RWPE2 (cell line): ENCODE measurements around the gene SF1.

Source experiments
- ATAC-seq: fragments of 200-7000 bp; cut with Tn5 transposase; 3 replicates; pipeline ENCODE4 v1.9.1; 2021; ENCODE audit warnings: low read depth
- DNase-seq: peaks from one replicate; pipeline ENCODE4 v3.0.0-alpha.2; 2020; ENCODE audit warnings: low spot score
- H3K27ac ChIP-seq: fragments of 450-650 bp; 2 replicates; pipeline ENCODE4 v1.5.1; 2017; ENCODE audit warnings: mild to moderate bottlenecking; ENCODE audit not compliant: poor library complexity, severe bottlenecking
- H3K27me3 ChIP-seq: fragments of 250-450 bp; sonication (Bioruptor Pico); 2 replicates; pipeline ENCODE4 v1.5.1; 2021; ENCODE audit warnings: mild to moderate bottlenecking, moderate library complexity; ENCODE audit not compliant: insufficient read depth, poor library complexity, severe bottlenecking
- H3K36me3 ChIP-seq: fragments of 250-450 bp; sonication (Bioruptor Pico); 2 replicates; pipeline ENCODE4 v1.5.1; 2020; ENCODE audit warnings: low read depth, mild to moderate bottlenecking, moderate library complexity
- H3K4me1 ChIP-seq: fragments of 250-450 bp; sonication (Bioruptor Pico); 2 replicates; pipeline ENCODE4 v1.5.1; 2021; ENCODE audit warnings: mild to moderate bottlenecking, moderate library complexity; ENCODE audit not compliant: insufficient read depth, poor library complexity, severe bottlenecking
- H3K4me3 ChIP-seq: fragments of 250-450 bp; sonication (Bioruptor Pico); 2 replicates; pipeline ENCODE4 v1.5.1; 2021; ENCODE audit warnings: mild to moderate bottlenecking, moderate library complexity; ENCODE audit not compliant: severe bottlenecking
- H3K9me3 ChIP-seq: fragments of 250-450 bp; sonication (Bioruptor Pico); 2 replicates; pipeline ENCODE4 v1.5.1; 2021; ENCODE audit warnings: mild to moderate bottlenecking, moderate library complexity; ENCODE audit not compliant: severe bottlenecking
- TF ChIP-seq, protein P1 (sequence below): fragments of 450-650 bp; IDR thresholded peaks from one replicate; pipeline ENCODE4 v1.5.1; 2017; ENCODE audit warnings: mild to moderate bottlenecking, moderate library complexity; ENCODE audit not compliant: poor library complexity, severe bottlenecking

The SF1 gene

DNA sequence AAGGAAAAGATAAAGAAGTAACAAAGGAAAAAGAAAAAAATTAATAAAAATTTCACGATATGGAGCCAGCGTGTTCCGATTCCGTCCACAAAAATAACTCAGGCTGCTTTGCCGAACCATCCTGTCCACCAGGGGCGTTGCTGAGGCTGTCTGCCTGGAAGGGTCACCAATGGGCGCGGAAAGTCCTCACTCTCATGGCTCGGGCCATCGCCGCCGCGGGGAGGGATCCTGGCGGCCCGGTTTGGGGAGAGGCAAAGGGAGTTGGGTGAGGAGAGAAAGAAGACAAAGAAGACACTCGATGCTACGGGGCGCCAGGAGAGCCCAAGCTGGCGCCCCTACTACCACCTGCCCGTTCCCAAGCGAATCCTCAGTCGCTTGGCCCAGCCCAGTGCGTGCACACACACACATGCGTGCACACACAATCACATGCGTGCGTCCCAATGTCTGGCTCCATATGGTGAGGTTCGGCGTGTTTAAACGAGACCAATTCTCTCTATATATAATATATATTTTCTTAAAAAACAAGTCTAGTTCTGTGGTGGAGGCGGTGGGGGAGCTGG is 13.0 kb downstream of the SF1 start:
- TF ChIP-seq, protein P1, sequence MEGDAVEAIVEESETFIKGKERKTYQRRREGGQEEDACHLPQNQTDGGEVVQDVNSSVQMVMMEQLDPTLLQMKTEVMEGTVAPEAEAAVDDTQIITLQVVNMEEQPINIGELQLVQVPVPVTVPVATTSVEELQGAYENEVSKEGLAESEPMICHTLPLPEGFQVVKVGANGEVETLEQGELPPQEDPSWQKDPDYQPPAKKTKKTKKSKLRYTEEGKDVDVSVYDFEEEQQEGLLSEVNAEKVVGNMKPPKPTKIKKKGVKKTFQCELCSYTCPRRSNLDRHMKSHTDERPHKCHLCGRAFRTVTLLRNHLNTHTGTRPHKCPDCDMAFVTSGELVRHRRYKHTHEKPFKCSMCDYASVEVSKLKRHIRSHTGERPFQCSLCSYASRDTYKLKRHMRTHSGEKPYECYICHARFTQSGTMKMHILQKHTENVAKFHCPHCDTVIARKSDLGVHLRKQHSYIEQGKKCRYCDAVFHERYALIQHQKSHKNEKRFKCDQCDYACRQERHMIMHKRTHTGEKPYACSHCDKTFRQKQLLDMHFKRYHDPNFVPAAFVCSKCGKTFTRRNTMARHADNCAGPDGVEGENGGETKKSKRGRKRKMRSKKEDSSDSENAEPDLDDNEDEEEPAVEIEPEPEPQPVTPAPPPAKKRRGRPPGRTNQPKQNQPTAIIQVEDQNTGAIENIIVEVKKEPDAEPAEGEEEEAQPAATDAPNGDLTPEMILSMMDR = no peak
- Histone ChIP-seq H3K4me1 (peaks cover 17% of the 10 kb centered on the region), H3K4me3 (no peak overlapping the region), H3K27ac (no peak overlapping the region), H3K36me3 (peaks cover 74% of the 10 kb centered on the region), H3K9me3 (no peaks in the 10 kb centered on the region), H3K27me3 (no peaks in the 10 kb centered on the region)
- no peak for ATAC-seq
- DNase-seq = no peak

DNA sequence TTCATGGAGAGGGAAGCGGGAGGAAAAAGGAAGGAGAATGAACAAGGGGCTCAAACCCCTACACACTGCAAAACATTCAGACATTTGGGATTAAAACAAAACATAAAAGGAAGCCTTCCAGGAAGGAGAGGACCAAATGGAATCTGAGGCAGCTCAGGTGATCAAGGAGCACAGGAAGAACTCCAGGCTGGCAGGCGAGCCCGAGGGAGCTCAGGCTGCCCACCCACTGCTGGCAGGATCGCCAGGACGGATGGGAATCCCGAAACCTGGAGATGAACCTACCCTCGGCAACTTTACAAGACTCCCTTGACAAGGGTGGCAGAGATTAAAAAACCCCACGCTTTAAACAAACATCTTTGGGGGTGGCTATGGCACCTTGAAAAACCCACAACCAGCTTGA is 13.6 kb downstream of the SF1 start:
- no peaks in the 10 kb centered on the region for H3K27me3 ChIP-seq
- no peaks in the 10 kb centered on the region for H3K9me3 ChIP-seq
- no peak for DNase-seq
- H3K4me3 ChIP-seq = no peak overlapping the region
- H3K27ac ChIP-seq = peak overlapping the region; percentile 56
- TF ChIP-seq, protein P1 = no peak
- H3K36me3 ChIP-seq = peaks cover 67% of the 10 kb centered on the region
- ATAC-seq = no peak
- H3K4me1 ChIP-seq = peaks cover 17% of the 10 kb centered on the region

DNA sequence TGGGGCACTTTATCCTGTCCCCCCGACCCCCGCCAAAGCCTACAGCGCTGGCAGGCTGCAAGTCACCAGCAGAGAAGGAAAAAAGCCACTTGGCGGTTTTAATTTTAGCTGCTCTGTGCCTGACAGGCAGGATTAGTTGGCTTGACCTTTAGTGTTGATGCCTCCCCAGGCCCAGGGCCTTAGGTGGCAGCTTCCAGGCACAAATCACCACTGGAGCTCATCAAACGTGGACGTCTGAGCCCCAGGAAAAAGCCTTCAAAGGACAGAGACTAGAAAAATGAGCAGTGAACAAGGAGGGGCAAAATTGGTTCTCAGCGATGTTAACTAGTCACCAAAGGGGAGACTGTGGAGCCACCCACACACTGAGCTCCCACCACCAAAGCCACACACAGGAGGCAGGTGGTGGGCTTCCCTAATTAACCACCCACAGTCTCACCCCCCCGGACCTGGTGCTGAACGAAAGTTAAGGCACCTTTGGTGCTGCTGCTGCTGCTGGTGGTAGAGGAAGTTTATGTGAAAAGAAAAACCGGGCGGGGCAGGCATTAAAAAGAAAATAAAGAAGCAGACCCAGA is 14.2 kb downstream of the SF1 start:
- DNase-seq (no peak), ATAC-seq (no peak)
- peaks cover 61% of the 10 kb centered on the region for H3K36me3 ChIP-seq
- no peak overlapping the region for H3K4me3 ChIP-seq
- peak overlapping the region; percentile 56 for H3K27ac ChIP-seq
- peaks cover 17% of the 10 kb centered on the region for H3K4me1 ChIP-seq
- no peaks in the 10 kb centered on the region for H3K9me3 ChIP-seq
- TF ChIP-seq, protein P1 = no peak
- no peaks in the 10 kb centered on the region for H3K27me3 ChIP-seq

DNA sequence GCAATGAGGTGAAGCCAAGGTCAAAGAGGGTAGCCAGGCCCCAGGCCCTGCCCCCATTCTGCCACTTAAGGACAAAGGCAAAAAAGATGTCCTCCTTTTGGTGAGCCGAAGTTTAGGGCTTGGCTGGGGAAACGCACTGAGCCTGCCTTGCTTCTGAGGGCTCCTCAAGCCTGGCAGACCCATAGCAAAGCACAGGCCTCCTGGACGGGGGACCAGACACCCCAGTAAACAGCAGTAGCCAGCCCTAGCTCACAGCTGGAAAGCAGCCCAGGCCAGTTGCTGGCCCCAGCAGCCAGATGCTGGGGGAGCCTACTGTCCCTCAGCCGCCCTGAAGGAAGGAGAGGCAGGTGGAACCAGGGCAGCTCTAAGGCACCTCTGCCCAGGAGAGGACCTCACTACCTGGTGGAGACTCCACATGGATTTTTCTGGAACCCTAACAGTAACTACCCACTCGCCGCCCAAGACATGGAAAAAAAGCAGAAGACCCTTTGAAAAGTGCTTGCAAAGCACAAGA is 14.8 kb downstream of the SF1 start:
- peaks cover 56% of the 10 kb centered on the region for H3K36me3 ChIP-seq
- ATAC-seq (0 out of 3 replicates have a peak, but pooled peaks have one; percentile 2), DNase-seq (no peak)
- TF ChIP-seq, protein P1 = no peak
- H3K27ac ChIP-seq = peak overlapping the region; percentile 56
- H3K4me1 ChIP-seq = peaks cover 17% of the 10 kb centered on the region
- no peak overlapping the region for H3K4me3 ChIP-seq
- H3K27me3 ChIP-seq = no peaks in the 10 kb centered on the region
- no peaks in the 10 kb centered on the region for H3K9me3 ChIP-seq
